IPS DF 19.7 (cell line): ENCODE measurements around the gene UBE2D1.
A peak's percentile ranks its signal among the peaks of the same experiment; 100 is the strongest.
"Not testable (repeated sequence)": the region's sequence is repeated elsewhere in the genome, so short reads cannot be mapped to it uniquely, and the experiment has no call there.

Source experiments
- DNase-seq: peaks from one replicate; pipeline ENCODE4 v3.0.0-alpha.2; 2013; ENCODE audit warnings: low read depth, low spot score

UBE2D1 gene

DNA sequence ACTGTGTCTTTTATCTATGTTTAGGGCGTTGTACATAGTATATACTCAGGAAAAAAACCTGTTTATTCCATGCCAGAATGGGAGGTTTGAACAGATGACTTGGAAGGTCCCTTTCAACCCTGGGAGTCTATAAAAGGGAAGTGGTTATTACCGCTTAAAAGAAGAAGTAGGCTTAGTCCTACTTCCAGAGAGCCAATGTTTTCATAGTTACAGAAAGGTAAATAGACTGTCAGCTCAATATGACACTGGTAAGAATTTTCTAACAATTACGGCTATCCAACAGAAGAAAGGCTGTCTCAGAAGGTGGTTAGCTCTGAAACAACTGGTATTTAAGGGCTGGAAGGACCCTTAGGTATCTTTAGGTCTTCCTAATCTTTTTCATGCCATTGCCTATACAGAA lies 49.3 kb downstream of the UBE2D1 start:
- no peak for DNase-seq

DNA sequence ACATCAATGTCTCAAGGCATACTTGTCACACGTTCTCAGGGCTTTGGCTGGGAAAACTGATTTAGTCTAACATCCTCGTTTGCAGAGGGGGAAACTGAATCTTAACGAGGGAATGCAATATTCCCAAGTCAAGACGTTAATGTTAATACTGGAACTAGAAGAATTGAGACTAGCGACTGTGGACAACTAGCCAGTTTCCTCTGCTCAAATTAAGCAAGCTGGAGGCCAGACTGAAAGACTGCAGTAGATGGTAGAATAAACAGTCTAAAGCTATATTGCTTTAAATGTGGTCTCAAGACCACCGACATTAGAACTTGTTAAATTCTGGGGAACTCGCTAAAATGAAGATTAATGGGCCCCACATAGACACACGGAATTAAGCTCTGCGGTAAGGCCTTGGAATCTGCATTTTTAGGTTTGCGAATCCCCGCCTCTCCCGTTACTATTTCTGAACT lies 49.8 kb downstream of the UBE2D1 start:
- DNase-seq: no peak

DNA sequence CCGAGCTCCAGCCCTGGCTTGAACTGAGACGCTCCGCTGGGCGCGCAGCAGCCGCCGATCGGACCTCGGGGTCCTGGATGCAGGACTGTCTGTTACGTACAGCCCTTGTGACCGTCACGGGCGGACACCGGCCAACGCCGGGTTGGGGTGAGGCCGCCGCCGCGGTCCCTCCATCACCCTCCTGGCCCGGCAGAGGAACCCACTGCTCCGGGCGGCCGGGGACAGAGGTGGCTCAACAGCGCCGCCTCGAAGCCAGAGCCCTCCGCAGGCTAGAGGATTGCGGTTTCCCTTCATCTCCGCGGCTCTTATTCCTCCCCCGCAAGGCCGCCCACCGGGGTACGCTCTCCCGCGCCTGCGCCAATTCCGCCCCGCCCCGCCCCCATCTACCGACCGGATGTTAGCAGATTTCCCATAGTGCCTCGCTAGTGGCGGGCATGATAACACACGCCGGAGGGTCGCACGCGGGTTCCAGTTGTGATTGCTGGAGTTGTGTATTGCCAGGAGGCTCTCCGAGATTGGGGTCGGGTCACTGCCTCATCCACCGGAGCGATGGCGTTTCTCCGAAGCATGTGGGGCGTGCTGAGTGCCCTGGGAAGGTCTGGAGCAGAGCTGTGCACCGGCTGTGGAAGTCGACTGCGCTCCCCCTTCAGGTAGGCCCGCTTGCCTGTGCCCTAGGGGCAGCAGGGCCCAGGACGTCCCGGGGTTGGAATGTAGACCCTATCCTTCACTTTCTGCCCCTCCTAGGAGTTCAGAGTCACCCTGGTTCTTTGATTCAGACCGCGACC lies 50.4 kb downstream of the UBE2D1 start, which contains the start of gene TFAM:
Gene TFAM, plus strand, starts transcription at position 412 of the 785 bp plus-strand sequence. Its CDS starts 138 bp downstream, at position 550.
- DNase-seq: peak; percentile 47

DNA sequence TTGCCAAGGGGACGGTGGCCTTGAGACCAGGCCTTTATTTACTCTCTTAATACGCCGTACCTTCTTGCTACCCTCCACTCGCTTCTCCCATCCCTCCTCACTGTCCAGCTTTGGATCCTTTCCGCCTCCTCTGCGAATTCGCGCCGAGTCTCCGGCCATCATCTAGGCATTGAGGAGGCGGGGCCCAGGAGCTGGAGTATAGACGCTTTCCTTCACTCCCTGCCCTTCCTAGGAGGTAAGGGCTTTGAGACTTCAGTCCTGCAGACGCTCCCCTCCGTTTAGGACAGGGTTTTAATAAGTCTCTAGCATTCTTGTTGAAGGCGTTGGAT lies 50.9 kb downstream of the UBE2D1 start:
- no peak for DNase-seq

DNA sequence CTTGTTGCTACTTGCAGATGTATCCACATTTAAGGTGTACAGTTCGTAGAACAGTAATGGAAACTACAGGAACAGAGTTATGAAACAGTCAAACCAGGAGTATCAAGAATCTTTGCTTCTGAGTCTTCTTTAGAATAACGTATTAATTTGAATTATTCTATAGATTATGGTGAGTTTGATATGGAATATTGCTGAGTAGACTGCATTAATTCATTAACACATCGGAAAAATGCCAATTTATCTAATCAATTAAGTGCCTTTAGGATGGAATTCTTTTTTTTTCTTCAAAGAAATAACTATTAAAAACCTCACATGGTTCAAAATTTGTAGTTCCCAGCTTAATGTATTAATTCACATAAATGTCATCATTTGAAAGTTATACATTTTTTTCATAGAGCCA lies 54.2 kb downstream of the UBE2D1 start:
- DNase-seq: no peak

DNA sequence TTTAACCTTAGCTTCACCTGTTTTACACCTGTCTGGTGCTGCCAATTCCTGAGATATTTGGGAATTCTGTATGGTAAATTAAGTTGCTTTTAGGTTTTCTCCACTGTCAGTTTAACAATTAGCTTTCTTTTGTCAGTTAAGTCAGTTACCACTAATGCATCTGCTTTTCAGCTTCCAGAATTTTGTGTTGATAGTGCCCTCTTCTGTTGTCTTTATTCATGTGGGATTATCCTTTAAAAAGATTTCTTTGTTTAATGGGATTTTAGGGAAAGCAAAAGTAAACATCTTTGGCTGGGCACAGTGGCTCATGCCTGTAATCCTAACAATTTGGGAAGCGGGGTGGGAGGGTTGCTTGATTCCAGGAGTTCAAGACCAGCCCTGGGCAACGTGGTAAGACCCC lies 58.5 kb downstream of the UBE2D1 start:
- no peak for DNase-seq

DNA sequence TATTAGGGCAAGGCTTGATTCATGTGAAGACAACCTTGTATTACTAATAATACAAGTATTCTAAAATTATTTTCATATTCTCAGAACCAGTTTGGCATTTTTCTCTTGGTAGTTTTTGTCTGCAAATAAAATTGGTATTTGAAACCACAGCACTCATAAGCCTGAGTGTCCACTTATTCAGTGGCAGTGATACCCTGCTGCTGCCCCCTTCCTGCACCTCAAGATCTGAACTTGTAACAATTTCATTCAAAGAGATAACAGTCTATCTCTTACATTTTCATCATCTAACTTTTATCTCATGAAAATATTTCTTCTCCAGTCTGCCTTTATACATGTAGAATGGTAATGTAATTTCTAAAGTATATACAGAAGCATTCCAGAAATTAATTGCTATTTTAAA lies 59.7 kb downstream of the UBE2D1 start:
- no peak for DNase-seq

DNA sequence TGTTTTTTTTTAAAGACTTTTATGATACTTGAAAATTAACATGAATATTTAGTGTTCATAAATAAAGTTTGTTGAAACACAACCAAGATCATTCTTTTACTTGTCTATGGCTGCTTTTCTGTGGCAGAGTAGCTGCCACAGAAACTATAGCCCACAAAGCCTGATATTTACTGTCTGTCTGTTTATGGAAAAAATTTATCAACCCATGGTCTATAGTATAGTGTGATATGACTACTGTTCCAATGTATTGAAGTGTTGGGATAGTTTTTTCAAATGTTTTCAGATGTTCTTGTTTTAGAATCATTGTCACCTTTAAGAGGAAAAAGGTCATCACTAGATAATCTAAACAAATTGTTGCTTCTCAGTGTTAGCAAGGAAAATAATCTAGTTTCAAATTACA lies 61.3 kb downstream of the UBE2D1 start:
- no peak for DNase-seq

DNA sequence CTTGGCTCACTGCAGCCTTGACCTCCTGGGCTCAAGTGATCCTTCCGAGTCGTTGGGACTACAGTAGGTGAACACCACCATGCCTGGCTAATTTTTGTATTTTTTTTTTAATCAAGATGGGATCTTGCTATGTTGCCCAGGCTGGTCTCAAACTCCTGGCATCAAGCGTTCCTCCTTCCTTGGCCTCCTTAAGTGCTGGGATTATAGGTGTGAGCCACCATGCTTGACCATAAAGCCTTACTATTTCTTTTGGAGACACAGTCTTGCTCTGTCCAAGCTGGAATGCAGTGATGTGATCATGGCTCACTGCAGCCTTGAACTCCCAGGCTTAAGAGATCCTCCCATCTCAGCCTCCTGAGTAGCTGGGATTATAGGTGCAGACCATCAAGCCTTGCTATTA lies 63.0 kb downstream of the UBE2D1 start:
- DNase-seq: no peak

DNA sequence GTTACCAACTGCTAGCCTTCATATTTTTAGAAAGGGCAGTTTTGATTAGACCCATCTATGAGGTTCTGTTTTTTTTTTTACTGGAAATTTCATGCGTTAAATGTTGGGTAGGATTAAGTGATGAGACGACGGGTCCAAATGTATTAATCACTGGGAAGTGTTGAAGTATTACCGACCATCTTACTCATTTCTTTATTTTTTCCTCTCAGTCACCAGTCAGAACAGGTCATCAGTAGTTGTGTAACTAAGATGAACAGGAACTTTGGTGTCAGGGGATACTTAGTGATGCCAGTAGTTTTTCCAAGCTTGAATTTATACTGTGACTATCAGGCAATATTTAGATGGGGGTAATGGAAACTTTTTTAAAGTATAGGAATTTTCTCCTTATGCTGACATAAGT lies 64.6 kb downstream of the UBE2D1 start:
- no peak for DNase-seq

DNA sequence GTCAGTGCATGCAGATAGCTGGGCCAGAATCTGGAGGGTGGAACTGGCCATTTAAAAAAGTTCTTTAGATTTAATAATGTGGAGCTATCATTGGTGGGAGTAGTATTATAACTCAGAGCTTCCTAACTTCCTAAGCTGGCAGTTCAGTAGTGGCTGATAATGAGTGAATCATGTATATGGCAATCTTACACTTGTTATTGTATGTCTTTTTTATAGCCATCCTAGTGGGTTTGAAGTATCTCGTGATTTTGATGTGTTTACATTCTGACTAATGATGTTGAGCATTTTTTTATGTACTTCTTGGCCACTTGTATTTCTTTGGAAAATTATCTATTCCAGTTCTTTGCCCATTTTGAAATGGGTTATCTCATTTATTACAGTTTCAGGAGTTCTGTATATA lies 65.8 kb downstream of the UBE2D1 start:
- no peak for DNase-seq

DNA sequence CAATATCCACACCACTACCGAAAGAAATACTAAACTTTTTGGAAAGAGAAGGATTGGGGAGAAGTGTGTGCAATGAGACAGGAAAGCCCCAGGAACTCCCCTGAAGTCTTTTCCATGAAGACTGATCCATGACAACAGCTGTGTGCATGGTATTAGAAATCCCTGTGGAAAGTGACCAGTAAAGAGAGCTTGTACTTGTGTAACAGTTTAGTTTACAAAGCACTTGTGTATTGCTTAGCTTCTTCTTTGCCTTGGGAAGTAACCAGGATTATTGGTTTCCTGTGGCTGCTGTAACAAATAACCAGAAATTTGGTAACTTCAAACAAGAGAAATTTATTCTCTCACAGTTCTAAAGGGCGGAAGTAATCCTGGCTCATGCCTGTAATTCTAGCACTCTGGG lies 69.2 kb downstream of the UBE2D1 start:
- DNase-seq: no peak

DNA sequence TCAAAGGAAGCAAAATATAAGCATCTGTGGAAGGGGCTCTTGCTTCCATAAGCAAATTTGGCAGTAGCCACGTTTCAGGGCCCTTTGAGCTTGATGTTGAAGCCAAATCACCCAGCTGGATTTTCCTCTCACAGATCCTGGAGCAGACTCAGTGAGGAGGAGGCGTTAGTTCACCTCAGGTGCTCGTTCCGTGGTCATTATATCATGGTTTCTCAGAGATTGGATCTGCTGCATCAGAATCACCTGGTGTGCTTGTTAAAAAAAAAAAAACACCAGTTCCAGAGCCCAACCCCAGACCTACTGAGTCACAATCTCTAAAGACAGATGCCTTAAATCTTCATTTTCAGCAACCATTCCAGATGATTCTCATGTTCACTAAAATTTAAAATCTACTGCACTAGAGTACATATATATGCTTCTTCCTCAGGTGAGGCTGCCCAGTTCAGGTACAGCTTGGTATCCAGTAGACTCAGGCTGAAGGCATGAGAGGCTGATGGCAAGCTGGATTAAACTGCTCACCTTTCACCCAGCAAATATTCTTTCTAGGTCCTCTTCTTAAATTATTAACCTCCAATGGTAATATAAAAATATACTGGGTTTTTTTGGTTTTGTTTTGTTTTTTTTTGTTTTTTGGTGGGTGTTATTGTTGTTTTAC lies 75.3 kb downstream of the UBE2D1 start:
- no peak for DNase-seq

DNA sequence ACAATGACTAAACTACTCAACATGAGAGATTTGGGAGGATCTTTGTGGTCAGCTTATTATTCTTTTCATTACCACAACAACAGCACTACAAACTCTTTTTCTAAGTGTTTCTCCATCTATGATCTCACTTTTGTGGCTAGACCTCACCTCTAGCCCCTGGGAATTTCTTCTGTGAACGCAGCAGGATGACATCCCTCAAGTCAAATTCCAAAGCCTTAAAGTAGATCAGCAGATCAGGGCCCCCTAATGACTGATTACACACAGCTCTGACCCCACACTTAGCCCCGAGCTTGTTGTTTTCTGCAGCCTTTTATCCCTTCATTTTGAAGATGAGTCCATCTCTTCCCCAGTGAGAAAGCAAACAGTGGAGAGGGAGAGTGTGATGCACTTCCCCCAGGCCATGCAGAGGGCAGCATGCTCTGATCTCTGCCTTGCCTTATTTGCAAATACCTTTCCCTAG lies 77.7 kb downstream of the UBE2D1 start:
- DNase-seq: no peak

DNA sequence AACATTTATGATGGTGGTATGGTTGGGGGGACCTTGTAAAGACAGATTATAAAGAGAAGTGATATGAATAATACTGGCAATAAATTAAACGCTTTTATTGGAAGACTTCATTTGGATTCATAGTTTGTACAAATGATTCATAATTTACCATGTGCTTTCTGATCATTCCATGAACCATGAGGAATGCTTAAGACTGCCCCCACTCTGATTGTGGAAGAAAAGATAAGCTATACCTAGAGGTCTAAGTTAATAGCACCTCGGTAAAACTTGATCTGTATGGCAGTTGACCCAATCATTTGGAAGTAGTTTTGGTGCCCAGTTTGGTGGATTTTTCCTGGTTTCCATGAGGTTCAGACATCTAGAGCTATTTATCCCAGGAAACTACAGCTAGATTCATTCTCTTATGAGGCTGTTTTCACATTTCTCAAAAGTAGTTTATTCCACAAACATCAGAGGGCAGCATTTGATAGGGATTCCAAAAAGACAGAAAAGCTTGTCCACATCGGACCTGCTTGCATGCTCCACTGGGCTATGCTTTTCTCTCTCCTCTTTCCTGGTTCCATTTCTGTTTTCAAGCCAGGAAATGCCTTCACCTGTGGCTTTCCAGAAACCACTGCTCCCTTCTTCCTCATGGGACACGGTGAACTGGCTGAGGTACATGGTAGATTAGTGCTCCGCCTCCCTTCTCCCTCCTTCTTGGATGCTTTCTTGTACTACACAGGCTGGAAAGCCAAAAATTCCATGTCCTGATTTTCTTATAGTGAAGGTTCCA lies 79.7 kb downstream of the UBE2D1 start:
- DNase-seq: no peak

DNA sequence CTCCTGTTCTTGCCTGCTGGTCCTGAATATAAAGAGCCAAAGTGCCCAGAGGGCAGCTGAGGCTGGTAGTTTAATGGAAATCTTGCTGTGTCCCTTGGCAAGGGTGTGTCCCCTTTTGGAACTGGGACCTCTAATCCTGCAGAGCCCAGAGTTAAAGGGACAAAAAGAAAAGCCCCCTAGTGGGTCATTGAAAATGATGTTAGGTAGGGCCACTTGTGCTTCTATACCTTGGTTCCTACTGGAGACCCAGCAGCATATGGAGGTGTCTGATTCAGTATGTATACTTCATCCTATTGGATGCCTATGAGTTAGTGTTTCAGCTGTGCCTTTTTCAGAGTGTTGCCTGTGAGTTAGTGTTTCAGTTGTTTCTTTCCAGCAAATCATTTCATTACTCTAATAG lies 81.0 kb downstream of the UBE2D1 start:
- no peak for DNase-seq

DNA sequence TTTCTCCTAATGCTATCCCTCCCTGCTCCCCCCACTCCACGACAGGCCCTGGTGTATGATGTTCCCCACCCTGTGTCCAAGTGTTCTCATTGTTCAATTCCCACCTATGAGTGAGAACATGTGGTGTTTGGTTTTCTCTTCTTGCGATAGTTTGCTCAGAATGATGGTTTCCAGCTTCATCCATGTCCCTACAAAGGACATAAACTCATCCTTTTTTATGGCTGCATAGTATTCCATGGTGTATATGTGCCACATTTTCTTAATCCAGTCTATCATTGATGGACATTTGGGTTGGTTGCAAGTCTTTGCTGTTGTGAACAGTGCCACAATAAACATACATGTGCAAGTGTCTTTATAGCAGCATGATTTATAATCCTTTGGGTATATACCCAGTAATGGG lies 83.1 kb downstream of the UBE2D1 start:
- DNase-seq: not testable (repeated sequence)
